ENCODE data around the gene MPPED1. TPM values are rescaled to one million over a fixed set of nuclear protein-coding genes. Genes with fewer than 3 reads are reported as not detected.

MPPED1 gene
- total RNA-seq, 1 donor from 2014 or later = not detected

- intact Hi-C loops (cut with micrococcal nuclease) = no loop called here
- DNase-seq = no peak
- Histone ChIP-seq H3K27ac (replicated peaks) (no peak overlapping the region), H3K4me3 (no peak overlapping the region), H3K9me3 (replicated peaks) (no peaks in the 10 kb centered on the region), H3K36me3 (no peaks in the 10 kb centered on the region), H3K27me3 (ENCODE audit: low read depth) (peaks cover 67% of the 10 kb centered on the region), H3K4me1 (peaks cover 6% of the 10 kb centered on the region)
- no peak for TF ChIP-seq CTCF (IDR thresholded peaks at IDR 0.05; ENCODE audit: borderline replicate concordance)
Measured at GRCh38 chr22:43381693-43382092, 30.1 kb upstream of the MPPED1 start.

- TF ChIP-seq CTCF (IDR thresholded peaks at IDR 0.05; ENCODE audit: borderline replicate concordance) = no peak
- Histone ChIP-seq H3K4me1 (no peaks in the 10 kb centered on the region), H3K27ac (replicated peaks) (no peak overlapping the region), H3K27me3 (ENCODE audit: low read depth) (peaks cover 70% of the 10 kb centered on the region), H3K36me3 (no peaks in the 10 kb centered on the region), H3K9me3 (replicated peaks) (no peaks in the 10 kb centered on the region), H3K4me3 (no peak overlapping the region)
- DNase-seq = no peak
- intact Hi-C loops (cut with micrococcal nuclease) = no loop called here
Measured at GRCh38 chr22:43384863-43385262, 27.0 kb upstream of the MPPED1 start.

GRCh38 chr22:43385770-43386641 lies 25.8 kb upstream of the MPPED1 start:
- Histone ChIP-seq H3K9me3 (replicated peaks) (no peaks in the 10 kb centered on the region), H3K27me3 (ENCODE audit: low read depth) (peaks cover 67% of the 10 kb centered on the region), H3K27ac (replicated peaks) (no peak overlapping the region), H3K36me3 (no peaks in the 10 kb centered on the region), H3K4me3 (no peak overlapping the region), H3K4me1 (no peaks in the 10 kb centered on the region)
- intact Hi-C loops (cut with micrococcal nuclease) = no loop called here
- TF ChIP-seq CTCF (IDR thresholded peaks at IDR 0.05; ENCODE audit: borderline replicate concordance) = peak; percentile 93
- peak; percentile 73 for DNase-seq

GRCh38 chr22:43387815-43388214 lies 24.0 kb upstream of the MPPED1 start:
- DNase-seq = no peak
- H3K4me3 ChIP-seq = no peak overlapping the region
- no peaks in the 10 kb centered on the region for H3K4me1 ChIP-seq
- no peaks in the 10 kb centered on the region for H3K9me3 ChIP-seq (replicated peaks)
- no peak for TF ChIP-seq CTCF (IDR thresholded peaks at IDR 0.05; ENCODE audit: borderline replicate concordance)
- peaks cover 52% of the 10 kb centered on the region for H3K27me3 ChIP-seq (ENCODE audit: low read depth)
- intact Hi-C loops (cut with micrococcal nuclease) = no loop called here
- no peaks in the 10 kb centered on the region for H3K36me3 ChIP-seq
- H3K27ac ChIP-seq (replicated peaks) = no peak overlapping the region

- DNase-seq = peak; percentile 65
- Histone ChIP-seq H3K27ac (replicated peaks) (no peak overlapping the region), H3K9me3 (replicated peaks) (no peaks in the 10 kb centered on the region), H3K4me3 (no peak overlapping the region), H3K36me3 (no peaks in the 10 kb centered on the region), H3K27me3 (ENCODE audit: low read depth) (peaks cover 46% of the 10 kb centered on the region), H3K4me1 (no peaks in the 10 kb centered on the region)
- peak; percentile 99 for TF ChIP-seq CTCF (IDR thresholded peaks at IDR 0.05; ENCODE audit: borderline replicate concordance)
- intact Hi-C loops (cut with micrococcal nuclease) = no loop called here
Measured at GRCh38 chr22:43388420-43388851, 23.4 kb upstream of the MPPED1 start.

All from left ventricle myocardium inferior (tissue), 1 donor.